Thymus (tissue), 11 donors: ENCODE measurements around the gene DMBT1. TPM values are rescaled to one million over a fixed set of nuclear protein-coding genes. Genes with fewer than 3 reads are reported as not detected.

ENCODE experiments used
- DNase-seq, 9 donors: peaks; one replicate each; pipeline ENCODE4 v3.0.0-alpha.2; 2013; ENCODE audit warnings: low spot score in 9 of 9, low read depth in 6 of 9, missing footprints in 1 of 9
- H3K27ac ChIP-seq, 2 donors: one replicate each; pipeline ENCODE4 v1.5.1; 2013; ENCODE audit warnings: control low read depth in 1 of 2, low read depth in 1 of 2, low read length in 1 of 2, mild to moderate bottlenecking in 1 of 2, moderate library complexity in 1 of 2
- H3K27me3 ChIP-seq, 2 donors: one replicate each; pipeline ENCODE4 v1.5.1; 2013; ENCODE audit warnings: low read length in 1 of 2; ENCODE audit not compliant: control insufficient read depth in 2 of 2, insufficient read depth in 1 of 2
- H3K36me3 ChIP-seq, 2 donors: one replicate each; pipeline ENCODE4 v1.5.1; 2013; ENCODE audit warnings: low read length in 1 of 2, mild to moderate bottlenecking in 1 of 2, moderate library complexity in 1 of 2; ENCODE audit not compliant: control insufficient read depth in 2 of 2, insufficient read depth in 2 of 2
- H3K4me1 ChIP-seq, 2 donors: one replicate each; pipeline ENCODE4 v1.5.1; 2013; ENCODE audit warnings: low read length in 2 of 2; ENCODE audit not compliant: control insufficient read depth in 2 of 2, insufficient read depth in 2 of 2
- H3K4me3 ChIP-seq, 2 donors: one replicate each; pipeline ENCODE4 v1.5.1; 2013; ENCODE audit warnings: low read length in 2 of 2, control low read depth in 1 of 2, mild to moderate bottlenecking in 1 of 2
- H3K9me3 ChIP-seq, 2 donors: one replicate each; pipeline ENCODE4 v1.5.1; 2013; ENCODE audit warnings: low read length in 1 of 2, mild to moderate bottlenecking in 1 of 2; ENCODE audit not compliant: control insufficient read depth in 2 of 2, insufficient read depth in 1 of 2
- WGBS: extraction: QIAGEN DNeasy Blood & Tissue Kit; methylation state at CpG from one replicate; pipeline ENCODE4 v1.1.7; 2013; 5-methylcytosine and 5-hydroxymethylcytosine counted together
- polyA plus RNA-seq: library from polyadenylated mRNA; stranded (reverse); fragments of 200-250 nt; gene quantifications from one replicate; pipeline ENCODE4 v1.2.3, GENCODE V29; 2013
- total RNA-seq: library from RNA; stranded (reverse); fragments of 120-200 nt; gene quantifications from one replicate; pipeline ENCODE4 v1.2.4, GENCODE V29; 2013
- donor health status: healthy.

The DMBT1 gene
- total and polyA plus RNA-seq, 2 donors = 0.09 to 0.27 TPM

GRCh38 chr10:122524811-122525210 lies 35.7 kb upstream of the DMBT1 start:
- 92% methylated on average over 3 of the region's 3 CpGs for WGBS
- no peak for DNase-seq
- Histone ChIP-seq H3K9me3 (no peaks in the 10 kb centered on the region), H3K36me3 (no peaks in the 10 kb centered on the region), H3K4me1 (no peaks in the 10 kb centered on the region), H3K27ac (no peak overlapping the region), H3K27me3 (no peaks in the 10 kb centered on the region), H3K4me3 (no peak overlapping the region)

DNA sequence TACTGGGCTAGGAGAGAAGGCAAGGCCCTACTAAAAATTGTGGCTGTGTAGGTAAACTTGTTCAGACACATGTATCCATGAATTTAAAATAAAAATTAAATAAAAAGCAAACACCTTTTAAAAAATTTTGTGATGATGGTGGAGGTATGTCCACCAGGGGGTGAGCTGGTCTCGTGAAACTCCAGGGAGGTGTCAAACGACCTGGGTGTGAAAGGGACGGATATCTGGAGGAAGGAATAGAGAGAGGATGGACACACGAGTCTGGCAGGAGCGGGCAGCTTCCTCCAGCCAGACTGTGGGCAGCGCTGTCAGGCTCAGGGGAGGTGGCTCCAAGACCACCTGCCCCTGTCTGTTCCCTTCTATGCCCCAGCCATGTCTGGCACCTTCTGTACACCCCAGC lies 34.8 kb upstream of the DMBT1 start:
- Histone ChIP-seq H3K4me3 (no peak overlapping the region), H3K36me3 (no peaks in the 10 kb centered on the region), H3K9me3 (no peaks in the 10 kb centered on the region), H3K4me1 (no peaks in the 10 kb centered on the region), H3K27ac (no peak overlapping the region), H3K27me3 (no peaks in the 10 kb centered on the region)
- 29% methylated on average over 6 of the region's 6 CpGs for WGBS
- DNase-seq = no peak

DNA sequence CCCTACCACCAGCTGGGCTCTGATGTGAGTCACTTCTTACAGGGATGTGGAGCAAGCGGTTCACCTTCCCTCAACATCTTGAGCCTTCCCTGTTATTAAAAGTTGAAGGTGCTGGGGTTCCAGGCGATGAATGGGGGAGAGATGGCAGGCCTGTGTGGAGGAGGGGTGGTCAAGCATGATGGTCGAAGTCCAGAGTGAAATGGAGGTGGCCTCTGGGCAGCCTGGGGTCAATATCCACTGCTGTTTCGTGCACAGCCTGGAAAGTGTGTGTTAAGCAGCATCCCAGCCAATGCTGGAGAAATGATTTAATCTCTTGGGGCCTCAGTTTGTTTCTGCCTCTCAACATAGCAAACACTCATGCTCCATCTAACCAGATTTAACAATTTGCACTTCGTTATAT lies 33.7 kb upstream of the DMBT1 start:
- no peak overlapping the region for H3K27ac ChIP-seq
- no peaks in the 10 kb centered on the region for H3K4me1 ChIP-seq
- no peaks in the 10 kb centered on the region for H3K36me3 ChIP-seq
- no peaks in the 10 kb centered on the region for H3K27me3 ChIP-seq
- no peak for DNase-seq
- WGBS = 80% methylated on average over 5 of the region's 5 CpGs
- no peaks in the 10 kb centered on the region for H3K9me3 ChIP-seq
- H3K4me3 ChIP-seq = no peak overlapping the region

DNA sequence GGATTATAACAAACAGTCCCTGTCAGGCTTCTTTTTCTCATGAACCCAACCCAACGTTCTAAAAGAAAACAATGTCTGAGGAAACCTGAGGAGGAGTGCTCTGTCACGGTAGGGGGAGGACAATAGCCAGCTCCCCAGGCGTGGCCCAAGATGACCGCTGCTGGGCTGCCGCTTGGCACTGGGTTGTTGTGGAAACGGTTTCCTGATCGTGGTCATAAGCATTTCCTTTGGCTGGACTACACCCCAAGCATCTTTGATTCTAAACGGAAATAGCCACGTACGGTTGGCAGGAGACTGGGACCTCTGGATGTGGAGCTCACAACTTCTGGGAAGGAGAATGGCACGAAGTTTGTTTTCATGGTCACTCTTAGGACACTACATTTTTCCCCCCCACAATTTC lies 30.4 kb upstream of the DMBT1 start:
- Histone ChIP-seq H3K27me3 (no peaks in the 10 kb centered on the region), H3K27ac (no peak overlapping the region), H3K4me3 (no peak overlapping the region), H3K9me3 (no peaks in the 10 kb centered on the region), H3K4me1 (no peaks in the 10 kb centered on the region), H3K36me3 (no peaks in the 10 kb centered on the region)
- DNase-seq = no peak
- 17% methylated on average over 11 of the region's 11 CpGs for WGBS

GRCh38 chr10:122531261-122531660 lies 29.3 kb upstream of the DMBT1 start:
- no peak overlapping the region for H3K27ac ChIP-seq
- 95% methylated on average over 5 of the region's 5 CpGs for WGBS

DNA sequence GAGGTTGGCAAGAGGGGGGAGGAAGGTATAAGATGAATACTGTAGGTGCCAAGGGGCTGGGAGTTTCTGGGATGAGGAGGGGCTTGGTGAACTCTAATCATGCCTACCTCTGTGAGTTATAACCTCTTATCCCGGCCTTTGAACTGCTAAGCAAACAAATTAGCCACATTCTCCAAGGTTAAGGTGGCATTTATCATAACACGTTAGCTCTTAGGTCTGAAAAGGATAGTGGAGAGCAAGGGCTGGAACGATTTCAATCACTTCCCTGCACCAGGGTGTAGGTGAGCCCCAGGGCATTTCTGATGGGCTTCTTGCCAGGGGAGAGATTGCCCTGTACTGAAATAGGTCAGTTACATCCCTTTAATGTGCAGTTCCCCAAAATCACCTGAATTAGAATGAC lies 28.6 kb upstream of the DMBT1 start:
- WGBS = 84% methylated on average over 3 of the region's 3 CpGs
- Histone ChIP-seq H3K9me3 (no peaks in the 10 kb centered on the region), H3K27ac (no peak overlapping the region), H3K27me3 (no peaks in the 10 kb centered on the region), H3K4me3 (no peak overlapping the region), H3K4me1 (no peaks in the 10 kb centered on the region), H3K36me3 (no peaks in the 10 kb centered on the region)
- no peak for DNase-seq

More at GRCh38 chr10:122531261-122531660, 29.3 kb upstream of the DMBT1 start:
- H3K36me3 ChIP-seq = no peaks in the 10 kb centered on the region
- no peaks in the 10 kb centered on the region for H3K27me3 ChIP-seq
- H3K9me3 ChIP-seq = no peaks in the 10 kb centered on the region
- no peak for DNase-seq
- H3K4me3 ChIP-seq = no peak overlapping the region
- no peaks in the 10 kb centered on the region for H3K4me1 ChIP-seq

DNA sequence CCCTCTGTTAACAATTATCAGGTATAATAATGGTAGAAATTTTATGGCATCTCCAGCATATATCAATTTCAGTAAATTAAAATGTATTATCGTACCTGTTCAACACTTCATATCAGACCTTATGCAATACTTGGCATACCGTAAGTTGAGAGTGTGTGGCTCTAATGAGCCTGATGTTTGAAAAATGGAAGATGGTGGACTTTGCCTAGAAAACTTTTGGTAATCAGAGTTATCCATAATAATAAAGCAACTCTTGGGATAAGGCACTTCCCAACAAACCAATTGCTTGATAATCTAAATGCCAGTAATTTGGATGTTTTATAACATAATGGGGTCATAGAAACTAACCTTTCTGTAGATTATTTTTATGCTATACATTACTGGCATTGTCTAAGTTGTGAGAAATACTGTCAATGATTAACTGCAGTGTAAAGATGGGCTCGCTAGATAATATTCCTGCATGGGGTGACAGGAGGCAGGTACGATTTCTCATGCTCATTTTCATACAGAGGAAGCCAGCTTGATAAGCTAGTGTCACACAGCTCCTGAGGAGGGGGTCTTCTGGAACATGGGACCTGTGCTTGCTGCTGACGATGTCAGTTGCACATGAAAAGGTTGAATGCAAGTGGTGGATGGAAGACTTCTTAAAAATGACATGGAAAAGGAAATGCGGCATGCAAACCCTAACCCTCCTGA lies 27.8 kb upstream of the DMBT1 start:
- no peaks in the 10 kb centered on the region for H3K9me3 ChIP-seq
- WGBS = 93% methylated on average over 6 of the region's 6 CpGs
- H3K4me3 ChIP-seq = no peak overlapping the region

GRCh38 chr10:122537545-122537944 lies 23.0 kb upstream of the DMBT1 start:
- H3K4me3 ChIP-seq = no peak overlapping the region
- WGBS = over 99% methylated on average over 2 of the region's 2 CpGs
- no peak overlapping the region for H3K27ac ChIP-seq
- no peaks in the 10 kb centered on the region for H3K4me1 ChIP-seq
- no peaks in the 10 kb centered on the region for H3K9me3 ChIP-seq
- no peak for DNase-seq
- H3K27me3 ChIP-seq = no peaks in the 10 kb centered on the region
- no peaks in the 10 kb centered on the region for H3K36me3 ChIP-seq

More for the DNA sequence above, 27.8 kb upstream of the DMBT1 start:
- DNase-seq = no peak
- Histone ChIP-seq H3K27me3 (no peaks in the 10 kb centered on the region), H3K36me3 (no peaks in the 10 kb centered on the region), H3K27ac (no peak overlapping the region), H3K4me1 (no peaks in the 10 kb centered on the region)

DNA sequence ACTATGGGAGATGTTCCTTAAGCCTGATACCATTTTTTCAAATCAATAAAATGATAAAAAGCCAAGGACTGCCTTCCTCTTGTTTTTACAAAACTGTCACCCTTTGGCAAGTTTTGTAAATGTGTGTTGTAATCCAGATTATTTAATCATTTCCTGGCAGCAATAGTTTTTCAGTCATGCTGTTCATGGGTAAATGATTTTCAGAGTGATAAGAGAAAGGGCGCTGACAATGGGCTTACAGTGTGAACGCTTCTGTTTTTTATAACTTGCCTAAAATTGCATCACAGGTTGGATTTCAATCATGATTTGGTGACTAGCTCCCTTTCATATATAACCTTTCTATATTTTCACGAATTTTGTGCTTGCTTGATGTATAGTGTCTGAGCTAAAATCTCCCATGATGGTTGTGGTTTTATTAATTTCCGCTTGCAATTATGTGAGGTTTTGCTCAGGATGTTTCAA lies 19.0 kb upstream of the DMBT1 start:
- H3K9me3 ChIP-seq = no peaks in the 10 kb centered on the region
- H3K27ac ChIP-seq = no peak overlapping the region
- H3K27me3 ChIP-seq = no peaks in the 10 kb centered on the region
- no peak for DNase-seq
- 12% methylated on average over 4 of the region's 4 CpGs for WGBS
- no peaks in the 10 kb centered on the region for H3K36me3 ChIP-seq
- H3K4me3 ChIP-seq = no peak overlapping the region
- no peaks in the 10 kb centered on the region for H3K4me1 ChIP-seq
